Liver (tissue), 3 donors: ENCODE results near the gene DRAM2.

Experiments
- EGR1 ChIP-seq, 2 donors: IDR thresholded peaks; 2 replicates each; pipeline ENCODE4 v1.6.1; 2016 to 2018; ENCODE audit warnings: antibody characterized with exemption in 2 of 2, low read depth in 2 of 2
- FOXA1 ChIP-seq: IDR thresholded peaks from 2 replicates; pipeline ENCODE4 v1.6.1; 2016; ENCODE audit warnings: antibody characterized with exemption
- GABPA ChIP-seq, 2 donors: IDR thresholded peaks in 1 of 2; conservative IDR thresholded peaks in 1 of 2; 2 replicates each; pipeline ENCODE4 v1.6.1; 2016; ENCODE audit warnings: antibody characterized with exemption in 2 of 2, mild to moderate bottlenecking in 1 of 2, moderate library complexity in 1 of 2
- JUND ChIP-seq, 2 donors: IDR thresholded peaks; 2 replicates each; pipeline ENCODE4 v1.6.1; 2016; ENCODE audit warnings: antibody characterized with exemption in 2 of 2
- NR2F2 ChIP-seq: IDR thresholded peaks from 2 replicates; pipeline ENCODE4 v1.6.1; 2016; ENCODE audit warnings: antibody characterized with exemption
- RAD21 ChIP-seq, 2 donors: IDR thresholded peaks; 2 replicates each; pipeline ENCODE4 v1.6.1; 2016; ENCODE audit warnings: antibody characterized with exemption in 2 of 2, mild to moderate bottlenecking in 2 of 2
- SP1 ChIP-seq: IDR thresholded peaks from 2 replicates; pipeline ENCODE4 v1.6.1; 2018; ENCODE audit warnings: antibody characterized with exemption, mild to moderate bottlenecking
- TAF1 ChIP-seq: conservative IDR thresholded peaks from 2 replicates; pipeline ENCODE4 v1.6.1; 2016; ENCODE audit warnings: antibody characterized with exemption, mild to moderate bottlenecking
- YY1 ChIP-seq: IDR thresholded peaks from 2 replicates; pipeline ENCODE4 v1.6.1; 2016; ENCODE audit warnings: antibody characterized with exemption, mild to moderate bottlenecking
- TF ChIP-seq, protein P1 (sequence below): fragments of 150-350 bp; IDR thresholded peaks from 2 replicates; pipeline ENCODE4 v1.5.1; 2017; ENCODE audit warnings: improper control_type of control experiment, low read depth, low read length; ENCODE audit not compliant: missing input control
- TF ChIP-seq, protein P2 (sequence below): IDR thresholded peaks from 2 replicates; pipeline ENCODE4 v1.6.1; 2016; ENCODE audit warnings: antibody characterized with exemption, mild to moderate bottlenecking
- TF ChIP-seq, protein P3 (sequence below): IDR thresholded peaks from 2 replicates; pipeline ENCODE4 v1.6.1; 2016; ENCODE audit warnings: antibody characterized with exemption
- TF ChIP-seq, protein P4 (sequence below): IDR thresholded peaks from 2 replicates; pipeline ENCODE4 v1.6.1; 2016; ENCODE audit warnings: antibody characterized with exemption
- donor health status: healthy.
- donor health status: healthy.

DNA sequence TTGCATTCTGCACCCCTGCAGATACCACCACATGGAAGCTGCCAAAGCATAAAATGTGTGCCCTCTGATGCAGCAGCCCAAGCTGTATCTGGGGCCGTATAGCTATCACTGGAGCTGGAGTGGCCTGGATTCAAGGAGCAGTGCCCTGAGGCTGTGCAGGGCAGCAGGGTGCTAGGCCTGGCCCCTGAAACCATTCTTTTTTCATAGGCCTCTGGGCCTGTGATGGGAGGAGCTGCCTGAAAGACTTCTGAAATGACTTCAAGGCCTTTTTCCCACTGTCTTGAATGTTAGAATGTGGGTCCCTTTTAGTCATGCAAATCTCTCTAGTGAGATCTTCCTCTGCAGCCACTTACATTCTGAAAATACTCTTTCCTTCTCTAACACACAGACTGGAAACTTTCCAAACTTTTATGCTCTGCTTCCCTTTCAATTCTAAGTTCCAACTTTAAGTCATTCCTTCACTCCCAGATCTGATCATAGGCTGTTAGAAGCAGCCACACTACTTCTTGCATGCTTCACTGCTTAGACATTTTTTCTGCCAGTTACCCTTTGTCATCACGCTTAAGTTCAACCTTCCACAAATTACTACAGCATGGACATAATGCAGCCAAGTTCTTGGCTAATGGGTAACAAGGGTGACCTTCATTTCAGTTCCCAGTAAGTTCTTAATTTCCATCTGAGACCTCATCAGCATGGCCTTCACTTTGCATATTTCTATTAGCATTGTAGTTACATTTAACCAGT, 42.4 kb downstream of the DRAM2 start:
- TF ChIP-seq, protein P1, sequence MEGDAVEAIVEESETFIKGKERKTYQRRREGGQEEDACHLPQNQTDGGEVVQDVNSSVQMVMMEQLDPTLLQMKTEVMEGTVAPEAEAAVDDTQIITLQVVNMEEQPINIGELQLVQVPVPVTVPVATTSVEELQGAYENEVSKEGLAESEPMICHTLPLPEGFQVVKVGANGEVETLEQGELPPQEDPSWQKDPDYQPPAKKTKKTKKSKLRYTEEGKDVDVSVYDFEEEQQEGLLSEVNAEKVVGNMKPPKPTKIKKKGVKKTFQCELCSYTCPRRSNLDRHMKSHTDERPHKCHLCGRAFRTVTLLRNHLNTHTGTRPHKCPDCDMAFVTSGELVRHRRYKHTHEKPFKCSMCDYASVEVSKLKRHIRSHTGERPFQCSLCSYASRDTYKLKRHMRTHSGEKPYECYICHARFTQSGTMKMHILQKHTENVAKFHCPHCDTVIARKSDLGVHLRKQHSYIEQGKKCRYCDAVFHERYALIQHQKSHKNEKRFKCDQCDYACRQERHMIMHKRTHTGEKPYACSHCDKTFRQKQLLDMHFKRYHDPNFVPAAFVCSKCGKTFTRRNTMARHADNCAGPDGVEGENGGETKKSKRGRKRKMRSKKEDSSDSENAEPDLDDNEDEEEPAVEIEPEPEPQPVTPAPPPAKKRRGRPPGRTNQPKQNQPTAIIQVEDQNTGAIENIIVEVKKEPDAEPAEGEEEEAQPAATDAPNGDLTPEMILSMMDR = no peak
- no peak for TF ChIP-seq TAF1
- TF ChIP-seq RAD21 (IDR thresholded peaks at IDR 0.05) = no peak
- TF ChIP-seq FOXA1 = no peak
- no peak for TF ChIP-seq YY1
- TF ChIP-seq, protein P2, sequence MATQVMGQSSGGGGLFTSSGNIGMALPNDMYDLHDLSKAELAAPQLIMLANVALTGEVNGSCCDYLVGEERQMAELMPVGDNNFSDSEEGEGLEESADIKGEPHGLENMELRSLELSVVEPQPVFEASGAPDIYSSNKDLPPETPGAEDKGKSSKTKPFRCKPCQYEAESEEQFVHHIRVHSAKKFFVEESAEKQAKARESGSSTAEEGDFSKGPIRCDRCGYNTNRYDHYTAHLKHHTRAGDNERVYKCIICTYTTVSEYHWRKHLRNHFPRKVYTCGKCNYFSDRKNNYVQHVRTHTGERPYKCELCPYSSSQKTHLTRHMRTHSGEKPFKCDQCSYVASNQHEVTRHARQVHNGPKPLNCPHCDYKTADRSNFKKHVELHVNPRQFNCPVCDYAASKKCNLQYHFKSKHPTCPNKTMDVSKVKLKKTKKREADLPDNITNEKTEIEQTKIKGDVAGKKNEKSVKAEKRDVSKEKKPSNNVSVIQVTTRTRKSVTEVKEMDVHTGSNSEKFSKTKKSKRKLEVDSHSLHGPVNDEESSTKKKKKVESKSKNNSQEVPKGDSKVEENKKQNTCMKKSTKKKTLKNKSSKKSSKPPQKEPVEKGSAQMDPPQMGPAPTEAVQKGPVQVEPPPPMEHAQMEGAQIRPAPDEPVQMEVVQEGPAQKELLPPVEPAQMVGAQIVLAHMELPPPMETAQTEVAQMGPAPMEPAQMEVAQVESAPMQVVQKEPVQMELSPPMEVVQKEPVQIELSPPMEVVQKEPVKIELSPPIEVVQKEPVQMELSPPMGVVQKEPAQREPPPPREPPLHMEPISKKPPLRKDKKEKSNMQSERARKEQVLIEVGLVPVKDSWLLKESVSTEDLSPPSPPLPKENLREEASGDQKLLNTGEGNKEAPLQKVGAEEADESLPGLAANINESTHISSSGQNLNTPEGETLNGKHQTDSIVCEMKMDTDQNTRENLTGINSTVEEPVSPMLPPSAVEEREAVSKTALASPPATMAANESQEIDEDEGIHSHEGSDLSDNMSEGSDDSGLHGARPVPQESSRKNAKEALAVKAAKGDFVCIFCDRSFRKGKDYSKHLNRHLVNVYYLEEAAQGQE = no peak
- no peak for TF ChIP-seq EGR1 (IDR thresholded peaks at IDR 0.05; ENCODE audit: low read depth in 2 of 2)
- TF ChIP-seq SP1 = no peak
- no peak for TF ChIP-seq GABPA (IDR thresholded peaks at IDR 0.05 in 1 of 2, conservative IDR thresholded peaks at IDR 0.05 in 1 of 2)
- TF ChIP-seq, protein P3, sequence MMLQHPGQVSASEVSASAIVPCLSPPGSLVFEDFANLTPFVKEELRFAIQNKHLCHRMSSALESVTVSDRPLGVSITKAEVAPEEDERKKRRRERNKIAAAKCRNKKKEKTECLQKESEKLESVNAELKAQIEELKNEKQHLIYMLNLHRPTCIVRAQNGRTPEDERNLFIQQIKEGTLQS = no peak
- no peak for TF ChIP-seq JUND (IDR thresholded peaks at IDR 0.05)
- no peak for TF ChIP-seq NR2F2
- TF ChIP-seq, protein P4, sequence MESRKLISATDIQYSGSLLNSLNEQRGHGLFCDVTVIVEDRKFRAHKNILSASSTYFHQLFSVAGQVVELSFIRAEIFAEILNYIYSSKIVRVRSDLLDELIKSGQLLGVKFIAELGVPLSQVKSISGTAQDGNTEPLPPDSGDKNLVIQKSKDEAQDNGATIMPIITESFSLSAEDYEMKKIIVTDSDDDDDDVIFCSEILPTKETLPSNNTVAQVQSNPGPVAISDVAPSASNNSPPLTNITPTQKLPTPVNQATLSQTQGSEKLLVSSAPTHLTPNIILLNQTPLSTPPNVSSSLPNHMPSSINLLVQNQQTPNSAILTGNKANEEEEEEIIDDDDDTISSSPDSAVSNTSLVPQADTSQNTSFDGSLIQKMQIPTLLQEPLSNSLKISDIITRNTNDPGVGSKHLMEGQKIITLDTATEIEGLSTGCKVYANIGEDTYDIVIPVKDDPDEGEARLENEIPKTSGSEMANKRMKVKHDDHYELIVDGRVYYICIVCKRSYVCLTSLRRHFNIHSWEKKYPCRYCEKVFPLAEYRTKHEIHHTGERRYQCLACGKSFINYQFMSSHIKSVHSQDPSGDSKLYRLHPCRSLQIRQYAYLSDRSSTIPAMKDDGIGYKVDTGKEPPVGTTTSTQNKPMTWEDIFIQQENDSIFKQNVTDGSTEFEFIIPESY = no peak
